ENCODE results near the gene ADRB1.

ADRB1 gene

GRCh38 chr10:114094795-114095194 lies 51.1 kb downstream of the ADRB1 start:
- no peak for DNase-seq (ENCODE audit: low read depth)

- DNase-seq (ENCODE audit: low read depth): no peak
Observed at GRCh38 chr10:114095559-114096337, 52.1 kb downstream of the ADRB1 start.

Data from iris pigment epithelial cell (primary cell).